ENCODE data around the gene TMC6.

DNA sequence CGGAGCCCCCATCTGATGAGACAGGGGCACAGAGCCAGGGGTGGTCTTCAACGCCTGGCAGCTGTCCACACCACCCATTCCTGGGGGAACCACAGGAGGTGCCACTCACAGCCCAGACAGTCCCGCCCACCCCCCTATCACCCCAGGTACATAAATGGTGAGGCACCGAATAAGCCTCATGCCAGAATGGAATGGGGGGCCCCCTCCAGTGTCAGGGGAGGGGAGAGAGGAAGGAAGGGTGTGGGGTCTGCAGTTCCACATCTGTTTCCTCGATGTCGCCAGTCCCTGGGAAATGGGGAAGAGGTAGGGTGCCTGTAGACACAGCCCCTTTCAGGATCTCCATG, 1.7 kb downstream of the TMC6 start:
- TF ChIP-seq, protein P1, sequence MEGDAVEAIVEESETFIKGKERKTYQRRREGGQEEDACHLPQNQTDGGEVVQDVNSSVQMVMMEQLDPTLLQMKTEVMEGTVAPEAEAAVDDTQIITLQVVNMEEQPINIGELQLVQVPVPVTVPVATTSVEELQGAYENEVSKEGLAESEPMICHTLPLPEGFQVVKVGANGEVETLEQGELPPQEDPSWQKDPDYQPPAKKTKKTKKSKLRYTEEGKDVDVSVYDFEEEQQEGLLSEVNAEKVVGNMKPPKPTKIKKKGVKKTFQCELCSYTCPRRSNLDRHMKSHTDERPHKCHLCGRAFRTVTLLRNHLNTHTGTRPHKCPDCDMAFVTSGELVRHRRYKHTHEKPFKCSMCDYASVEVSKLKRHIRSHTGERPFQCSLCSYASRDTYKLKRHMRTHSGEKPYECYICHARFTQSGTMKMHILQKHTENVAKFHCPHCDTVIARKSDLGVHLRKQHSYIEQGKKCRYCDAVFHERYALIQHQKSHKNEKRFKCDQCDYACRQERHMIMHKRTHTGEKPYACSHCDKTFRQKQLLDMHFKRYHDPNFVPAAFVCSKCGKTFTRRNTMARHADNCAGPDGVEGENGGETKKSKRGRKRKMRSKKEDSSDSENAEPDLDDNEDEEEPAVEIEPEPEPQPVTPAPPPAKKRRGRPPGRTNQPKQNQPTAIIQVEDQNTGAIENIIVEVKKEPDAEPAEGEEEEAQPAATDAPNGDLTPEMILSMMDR (conservative IDR thresholded peaks at IDR 0.05; ENCODE audit: low read depth, low read length), result no peak
- TF ChIP-seq, protein P2, sequence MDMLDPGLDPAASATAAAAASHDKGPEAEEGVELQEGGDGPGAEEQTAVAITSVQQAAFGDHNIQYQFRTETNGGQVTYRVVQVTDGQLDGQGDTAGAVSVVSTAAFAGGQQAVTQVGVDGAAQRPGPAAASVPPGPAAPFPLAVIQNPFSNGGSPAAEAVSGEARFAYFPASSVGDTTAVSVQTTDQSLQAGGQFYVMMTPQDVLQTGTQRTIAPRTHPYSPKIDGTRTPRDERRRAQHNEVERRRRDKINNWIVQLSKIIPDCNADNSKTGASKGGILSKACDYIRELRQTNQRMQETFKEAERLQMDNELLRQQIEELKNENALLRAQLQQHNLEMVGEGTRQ (IDR thresholded peaks at IDR 0.05; ENCODE audit: low read depth, low read length), result no peak
- TF ChIP-seq RAD21 (IDR thresholded peaks at IDR 0.05; ENCODE audit: low read length) (no peak), SMC3 (IDR thresholded peaks at IDR 0.05; ENCODE audit: low read depth, low read length) (no peak), MAFK (IDR thresholded peaks at IDR 0.05; ENCODE audit: low read depth, low read length) (no peak), CHD1 (IDR thresholded peaks at IDR 0.05; ENCODE audit: low read depth, low read length) (no peak), POLR2A (IDR thresholded peaks at IDR 0.05; ENCODE audit: low read depth, low read length) (no peak), FOS (IDR thresholded peaks at IDR 0.05; ENCODE audit: low read depth, low read length) (no peak), RFX5 (IDR thresholded peaks at IDR 0.05; ENCODE audit: low read depth, low read length) (no peak)

Data from IMR-90 (cell line).